Sigmoid colon (tissue), 7 donors: ENCODE measurements around the gene EIF4A3. TPM values are rescaled to one million over a fixed set of nuclear protein-coding genes. Genes with fewer than 3 reads are reported as not detected.

Experiments used
- DNase-seq: peaks from one replicate; pipeline ENCODE4 v3.0.0-alpha.2; 2019
- H3K27ac ChIP-seq, 4 donors: fragments of 200-600 bp; sonication (generic); one replicate each; pipeline ENCODE4 v1.5.1; 2016 to 2019; ENCODE audit warnings: mild to moderate bottlenecking in 1 of 4
- H3K27me3 ChIP-seq, 3 donors: fragments of 200-600 bp; sonication (generic); one replicate each; pipeline ENCODE4 v1.5.1; 2019; ENCODE audit warnings: mild to moderate bottlenecking in 1 of 3
- H3K36me3 ChIP-seq, 4 donors: fragments of 200-600 bp; sonication (generic); one replicate each; pipeline ENCODE4 v1.5.1; 2016 to 2019
- H3K4me1 ChIP-seq, 4 donors: fragments of 200-600 bp; sonication (generic); one replicate each; pipeline ENCODE4 v1.5.1; 2017 to 2019
- H3K4me3 ChIP-seq, 4 donors: fragments of 200-600 bp; sonication (generic); one replicate each; pipeline ENCODE4 v1.5.1; 2017 to 2019; ENCODE audit warnings: mild to moderate bottlenecking in 2 of 4, moderate library complexity in 1 of 4
- H3K9me3 ChIP-seq, 4 donors: fragments of 200-600 bp in 3 of 4; sonication (generic) in 3 of 4; one replicate each; pipeline versions ENCODE4 v1.5.1 to v1.6.1; 2013 to 2019
- EP300 ChIP-seq, 4 donors: sonication (generic); formaldehyde crosslinking; IDR thresholded peaks; one replicate each; pipeline ENCODE4 v1.6.1; 2017; ENCODE audit warnings: antibody characterized with exemption in 4 of 4
- POLR2A ChIP-seq, 2 donors: fragments of 450-650 bp; IDR thresholded peaks; one replicate each; pipeline ENCODE4 v1.6.1; 2016; ENCODE audit warnings: antibody characterized with exemption in 2 of 2, mild to moderate bottlenecking in 2 of 2, moderate library complexity in 2 of 2
- POLR2AphosphoS5 ChIP-seq, 4 donors: sonication (generic); formaldehyde crosslinking; IDR thresholded peaks; one replicate each; pipeline ENCODE4 v1.6.1; 2017; ENCODE audit warnings: antibody characterized with exemption in 4 of 4
- WGBS, 2 donors: extraction: QIAGEN DNeasy Blood & Tissue Kit; methylation state at CpG; one replicate each; pipeline ENCODE4 v1.1.7; 2013; 5-methylcytosine and 5-hydroxymethylcytosine counted together
- intact Hi-C: fragments of 100-400 bp; cut with DNase I; formaldehyde crosslinking; loops from one replicate; pipeline ENCODE4 v1.15.1; 2023
- polyA plus RNA-seq, 3 donors: library from polyadenylated mRNA; stranded (reverse); fragments of 200-250 nt; gene quantifications; one replicate each; pipeline ENCODE4 v1.2.3, GENCODE V29; 2013
- total RNA-seq, 4 donors: library from RNA; depleted of rRNA; stranded (reverse); fragments of >200 nt; gene quantifications; one replicate each; pipeline ENCODE4 v1.1.0, GENCODE V29; 2016
- TF ChIP-seq, protein P1 (sequence below), 4 experiments: fragments of 450-650 bp in 3 of 4; fragments of 200-600 bp in 1 of 4; IDR thresholded peaks; one replicate each; pipeline ENCODE4 v1.5.1; 2016 to 2019; ENCODE audit warnings: antibody characterized with exemption in 4 of 4, mild to moderate bottlenecking in 3 of 4, moderate library complexity in 2 of 4
- donor health status: healthy with polysubstance abuse.
- donor health status: Bipolar disorder and iron deficiency.
- donor health status: healthy.

The EIF4A3 gene
- total and polyA plus RNA-seq, 7 donors: 26.6 to 97.1 (median 45.1) TPM

DNA sequence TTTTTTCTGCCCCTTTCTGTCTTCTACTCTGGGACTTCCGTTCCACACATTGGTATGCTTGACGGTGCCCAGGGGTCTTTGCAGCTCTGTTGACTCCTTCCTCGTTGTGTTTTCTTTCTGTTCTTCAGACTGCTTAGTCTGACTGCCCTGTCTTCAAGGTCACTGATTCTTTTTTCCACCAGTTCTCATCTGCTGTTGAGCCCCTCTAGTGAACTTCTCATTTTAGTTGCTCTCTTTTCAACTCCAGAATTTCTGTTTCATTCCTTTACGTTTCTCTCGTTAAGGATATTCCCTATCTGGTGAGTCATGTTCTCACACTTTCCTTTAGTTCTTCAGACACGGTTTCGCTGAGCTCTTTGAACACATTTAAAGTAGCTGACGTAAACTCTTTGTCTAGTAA lies 31.8 kb downstream of the EIF4A3 start:
- 90 to 92% methylated on average over 8 of the region's 8 CpGs for WGBS, 2 donors
- no peak for TF ChIP-seq POLR2A (IDR thresholded peaks at IDR 0.05)
- TF ChIP-seq EP300 (IDR thresholded peaks at IDR 0.05): no peak
- TF ChIP-seq, protein P1, sequence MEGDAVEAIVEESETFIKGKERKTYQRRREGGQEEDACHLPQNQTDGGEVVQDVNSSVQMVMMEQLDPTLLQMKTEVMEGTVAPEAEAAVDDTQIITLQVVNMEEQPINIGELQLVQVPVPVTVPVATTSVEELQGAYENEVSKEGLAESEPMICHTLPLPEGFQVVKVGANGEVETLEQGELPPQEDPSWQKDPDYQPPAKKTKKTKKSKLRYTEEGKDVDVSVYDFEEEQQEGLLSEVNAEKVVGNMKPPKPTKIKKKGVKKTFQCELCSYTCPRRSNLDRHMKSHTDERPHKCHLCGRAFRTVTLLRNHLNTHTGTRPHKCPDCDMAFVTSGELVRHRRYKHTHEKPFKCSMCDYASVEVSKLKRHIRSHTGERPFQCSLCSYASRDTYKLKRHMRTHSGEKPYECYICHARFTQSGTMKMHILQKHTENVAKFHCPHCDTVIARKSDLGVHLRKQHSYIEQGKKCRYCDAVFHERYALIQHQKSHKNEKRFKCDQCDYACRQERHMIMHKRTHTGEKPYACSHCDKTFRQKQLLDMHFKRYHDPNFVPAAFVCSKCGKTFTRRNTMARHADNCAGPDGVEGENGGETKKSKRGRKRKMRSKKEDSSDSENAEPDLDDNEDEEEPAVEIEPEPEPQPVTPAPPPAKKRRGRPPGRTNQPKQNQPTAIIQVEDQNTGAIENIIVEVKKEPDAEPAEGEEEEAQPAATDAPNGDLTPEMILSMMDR (IDR thresholded peaks at IDR 0.05): no peak
- TF ChIP-seq POLR2AphosphoS5 (IDR thresholded peaks at IDR 0.05): no peak
- intact Hi-C loops: no loop called here
- DNase-seq: no peak
- Histone ChIP-seq H3K4me1 (no peaks in the 10 kb centered on the region), H3K27me3 (no peaks in the 10 kb centered on the region), H3K9me3 (no peaks in the 10 kb centered on the region), H3K36me3 (peaks cover 0 to 25% (median 0%) of the 10 kb centered on the region in 4 donors), H3K4me3 (no peak overlapping the region), H3K27ac (no peak overlapping the region)

DNA sequence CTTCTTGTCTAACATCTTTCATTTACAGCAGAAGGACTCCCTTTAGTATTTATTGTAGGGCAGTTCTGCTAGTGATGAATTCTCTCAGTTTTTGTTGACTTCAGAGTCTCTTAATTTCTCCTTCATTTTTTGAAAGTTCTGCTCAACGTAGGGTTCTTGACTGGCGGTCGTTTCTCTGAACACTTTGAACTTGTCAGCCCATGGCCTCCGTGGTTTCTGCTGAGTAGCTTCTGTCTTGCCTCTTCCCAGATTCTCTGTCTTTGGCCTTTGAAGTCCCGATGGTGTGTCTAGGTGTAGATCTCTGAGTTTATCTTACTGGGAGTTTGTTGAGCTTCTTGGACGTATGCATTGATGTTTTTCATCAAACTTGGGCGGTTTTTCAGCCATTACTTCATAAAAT lies 32.2 kb downstream of the EIF4A3 start:
- no peaks in the 10 kb centered on the region for H3K27me3 ChIP-seq
- no peak overlapping the region for H3K27ac ChIP-seq
- peaks cover 0 to 24% (median 0%) of the 10 kb centered on the region in 4 donors for H3K36me3 ChIP-seq
- 77 to 89% methylated on average over 7 of the region's 7 CpGs for WGBS, 2 donors
- no peaks in the 10 kb centered on the region for H3K4me1 ChIP-seq
- no peaks in the 10 kb centered on the region for H3K9me3 ChIP-seq
- no peak overlapping the region for H3K4me3 ChIP-seq
- intact Hi-C loops: no loop called here
- no peak for DNase-seq
- TF ChIP-seq EP300 (IDR thresholded peaks at IDR 0.05): no peak
- no peak for TF ChIP-seq POLR2AphosphoS5 (IDR thresholded peaks at IDR 0.05)
- TF ChIP-seq, protein P1 (IDR thresholded peaks at IDR 0.05): no peak
- no peak for TF ChIP-seq POLR2A (IDR thresholded peaks at IDR 0.05)

DNA sequence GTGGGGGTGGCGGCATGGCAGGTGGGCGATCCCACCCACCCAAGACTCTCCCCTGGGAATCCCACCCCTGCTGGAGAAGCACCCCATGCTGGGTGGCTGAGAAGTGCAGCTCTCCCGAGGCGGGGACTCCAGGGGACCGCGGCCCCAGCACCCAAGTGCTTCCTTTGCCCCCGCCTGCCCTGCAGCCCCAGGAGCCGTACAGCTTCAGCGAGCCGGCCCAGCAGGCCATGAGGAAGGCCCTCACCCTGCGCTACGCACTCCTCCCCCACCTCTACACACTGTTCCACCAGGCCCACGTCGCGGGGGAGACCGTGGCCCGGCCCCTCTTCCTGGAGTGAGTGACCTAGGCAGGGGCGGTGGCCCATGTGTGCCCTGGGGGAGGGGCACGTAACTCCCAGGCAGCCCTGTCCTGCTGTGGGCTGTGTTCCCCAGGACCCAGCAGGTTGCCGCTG lies 33.9 kb downstream of the EIF4A3 start:
- no peak for TF ChIP-seq EP300 (IDR thresholded peaks at IDR 0.05)
- TF ChIP-seq POLR2AphosphoS5 (IDR thresholded peaks at IDR 0.05): no peak
- TF ChIP-seq POLR2A (IDR thresholded peaks at IDR 0.05): no peak
- TF ChIP-seq, protein P1 (IDR thresholded peaks at IDR 0.05): no peak
- no peak overlapping the region for H3K4me3 ChIP-seq
- H3K36me3 ChIP-seq: peaks cover 0 to 16% (median 2%) of the 10 kb centered on the region in 4 donors
- intact Hi-C loops: no loop called here
- H3K27ac ChIP-seq: no peak overlapping the region
- DNase-seq: no peak
- no peaks in the 10 kb centered on the region for H3K4me1 ChIP-seq
- 79 to 95% methylated on average over 20 of the region's 20 CpGs for WGBS, 2 donors
- H3K27me3 ChIP-seq: no peaks in the 10 kb centered on the region
- no peaks in the 10 kb centered on the region for H3K9me3 ChIP-seq

DNA sequence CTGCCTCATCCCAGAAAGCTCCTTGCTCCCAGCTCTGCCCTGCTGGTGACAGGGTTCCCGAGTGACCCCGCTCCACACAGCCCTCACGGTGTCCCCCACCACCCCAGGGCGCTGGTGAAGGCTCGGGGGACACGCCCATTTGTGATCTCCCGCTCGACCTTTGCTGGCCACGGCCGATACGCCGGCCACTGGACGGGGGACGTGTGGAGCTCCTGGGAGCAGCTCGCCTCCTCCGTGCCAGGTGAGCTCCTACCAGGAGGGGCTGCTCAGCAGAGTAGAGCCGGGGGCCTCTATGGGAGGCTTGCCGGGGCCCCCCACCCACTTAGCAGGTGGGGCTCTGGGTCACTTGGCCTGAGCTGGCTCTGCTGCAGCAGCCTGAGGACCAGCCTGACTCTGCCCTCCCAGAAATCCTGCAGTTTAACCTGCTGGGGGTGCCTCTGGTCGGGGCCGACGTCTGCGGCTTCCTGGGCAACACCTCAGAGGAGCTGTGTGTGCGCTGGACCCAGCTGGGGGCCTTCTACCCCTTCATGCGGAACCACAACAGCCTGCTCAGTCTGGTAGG lies 34.4 kb downstream of the EIF4A3 start:
- DNase-seq: no peak
- H3K27ac ChIP-seq: no peak overlapping the region
- peaks cover 0 to 16% (median 2%) of the 10 kb centered on the region in 4 donors for H3K36me3 ChIP-seq

More for the DNA sequence above, 34.4 kb downstream of the EIF4A3 start:
- 89 to 94% methylated on average over 24 of the region's 24 CpGs for WGBS, 2 donors
- no peak overlapping the region for H3K4me3 ChIP-seq
- intact Hi-C loops: no loop called here
- no peaks in the 10 kb centered on the region for H3K4me1 ChIP-seq
- TF ChIP-seq EP300 (IDR thresholded peaks at IDR 0.05) (no peak), POLR2A (IDR thresholded peaks at IDR 0.05) (no peak), POLR2AphosphoS5 (IDR thresholded peaks at IDR 0.05) (no peak)
- TF ChIP-seq, protein P1 (IDR thresholded peaks at IDR 0.05): no peak
- H3K9me3 ChIP-seq: no peaks in the 10 kb centered on the region
- H3K27me3 ChIP-seq: no peaks in the 10 kb centered on the region
